ENCODE results near the gene CES2. TPM values are rescaled to one million over a fixed set of nuclear protein-coding genes. Genes with fewer than 3 reads are reported as not detected.

CES2 gene, protein sequence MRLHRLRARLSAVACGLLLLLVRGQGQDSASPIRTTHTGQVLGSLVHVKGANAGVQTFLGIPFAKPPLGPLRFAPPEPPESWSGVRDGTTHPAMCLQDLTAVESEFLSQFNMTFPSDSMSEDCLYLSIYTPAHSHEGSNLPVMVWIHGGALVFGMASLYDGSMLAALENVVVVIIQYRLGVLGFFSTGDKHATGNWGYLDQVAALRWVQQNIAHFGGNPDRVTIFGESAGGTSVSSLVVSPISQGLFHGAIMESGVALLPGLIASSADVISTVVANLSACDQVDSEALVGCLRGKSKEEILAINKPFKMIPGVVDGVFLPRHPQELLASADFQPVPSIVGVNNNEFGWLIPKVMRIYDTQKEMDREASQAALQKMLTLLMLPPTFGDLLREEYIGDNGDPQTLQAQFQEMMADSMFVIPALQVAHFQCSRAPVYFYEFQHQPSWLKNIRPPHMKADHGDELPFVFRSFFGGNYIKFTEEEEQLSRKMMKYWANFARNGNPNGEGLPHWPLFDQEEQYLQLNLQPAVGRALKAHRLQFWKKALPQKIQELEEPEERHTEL
- total RNA-seq: 33.0 TPM

DNA sequence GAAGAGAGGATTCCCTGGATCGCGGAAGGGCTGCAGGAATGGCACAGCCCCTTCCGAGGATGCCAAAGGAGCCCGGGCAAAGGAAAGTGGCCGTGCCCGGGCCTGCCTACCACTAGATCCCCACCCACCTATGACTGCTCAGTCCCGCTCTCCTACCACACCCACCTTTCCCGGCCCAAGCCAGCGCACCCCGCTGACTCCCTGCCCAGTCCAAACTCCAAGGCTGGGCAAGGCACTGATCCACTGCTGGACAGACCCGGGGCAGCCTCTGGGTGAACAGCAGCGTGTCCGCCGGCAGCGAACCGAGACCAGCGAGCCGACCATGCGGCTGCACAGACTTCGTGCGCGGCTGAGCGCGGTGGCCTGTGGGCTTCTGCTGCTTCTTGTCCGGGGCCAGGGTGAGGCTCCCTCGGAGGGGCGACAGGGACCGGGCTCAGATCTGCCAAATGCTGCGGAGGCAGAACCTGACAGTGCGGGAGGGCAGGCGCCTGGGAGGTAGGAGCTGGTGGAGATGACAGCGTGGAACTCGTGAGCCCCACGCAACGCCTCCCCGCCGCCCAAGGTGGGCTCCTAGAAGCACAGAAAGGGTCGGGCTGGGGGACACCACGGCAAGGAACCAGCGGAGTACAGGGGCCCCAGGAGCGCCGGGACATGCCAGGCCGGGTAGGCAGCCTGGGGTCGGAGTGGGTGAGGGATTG, at the start of gene CES2:
CES2 (plus strand) TSS at position 203 of the 698 bp plus-strand sequence; CDS start at position 323, 120 bp downstream.

DNA sequence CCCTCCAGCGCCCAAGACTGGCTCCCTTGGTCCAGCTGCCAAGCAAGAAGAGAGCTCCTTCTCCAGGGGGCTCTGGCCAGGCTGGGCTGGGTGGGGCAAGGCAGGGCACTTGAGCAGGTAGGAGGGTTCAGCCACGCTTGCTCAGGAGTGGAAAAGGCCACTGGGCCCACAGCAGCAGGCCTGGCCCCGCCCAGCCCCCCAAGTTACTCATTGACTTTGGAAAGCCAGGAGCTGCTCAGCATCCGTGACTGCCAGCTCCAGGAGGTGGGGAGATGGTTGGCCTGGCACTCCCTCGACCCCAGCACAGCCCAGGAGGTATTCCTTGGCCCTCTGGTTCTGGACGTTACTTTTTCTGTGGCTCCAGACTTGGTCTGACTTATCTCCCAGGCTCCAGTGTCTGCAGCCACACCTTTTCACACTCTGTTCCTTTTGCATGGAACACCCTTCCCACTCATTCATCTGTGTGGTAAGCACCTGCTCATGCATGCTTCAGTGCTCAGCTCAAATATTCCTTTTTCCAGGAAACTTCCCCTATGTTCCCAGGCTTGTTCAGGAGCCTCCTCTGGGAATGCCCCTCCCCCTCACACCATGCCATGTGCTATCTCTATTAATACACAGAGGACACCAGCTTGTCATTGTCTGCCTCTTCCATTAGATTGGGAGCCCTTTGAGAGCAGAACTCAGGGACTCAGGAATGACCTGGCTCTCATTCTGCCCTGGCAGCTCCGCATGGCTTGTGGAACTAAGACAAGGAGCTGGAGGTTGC, 16.3 kb upstream of the CES2 start, which contains the start of gene CDH16:
CDH16 (minus strand) TSS at position 83 of the 766 bp plus-strand sequence. CDS start 820 bp downstream, outside the sequence.

DNA sequence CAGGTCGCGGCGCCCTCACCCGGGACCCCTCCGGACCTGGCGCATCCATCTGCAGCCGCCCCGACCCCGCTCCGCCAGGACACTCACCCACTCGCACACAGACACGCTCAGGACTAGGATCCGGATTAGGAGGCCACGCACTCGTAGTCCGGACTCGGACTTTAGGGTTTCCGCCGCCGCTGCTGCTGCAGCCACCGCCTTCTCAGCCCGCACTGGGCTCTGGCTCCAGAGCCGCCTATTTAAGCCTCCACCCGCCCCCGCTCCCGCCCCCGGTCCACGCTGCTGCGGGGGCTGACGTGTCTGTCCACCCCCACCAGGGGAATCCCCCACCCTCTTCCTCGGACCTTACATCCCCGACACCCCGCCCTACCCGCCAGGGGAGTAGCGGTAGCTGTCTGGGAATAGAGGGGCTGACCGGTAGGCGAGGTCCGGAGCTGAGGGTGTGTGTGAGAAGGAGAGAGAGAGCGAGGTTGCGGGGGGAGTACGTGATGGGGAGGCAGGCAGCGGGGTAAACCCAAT, 9.9 kb upstream of the CES2 start, which contains the start of gene RRAD:
RRAD (minus strand) TSS at position 214 of the 519 bp plus-strand sequence. CDS start 356 bp downstream, outside the sequence.

DNA sequence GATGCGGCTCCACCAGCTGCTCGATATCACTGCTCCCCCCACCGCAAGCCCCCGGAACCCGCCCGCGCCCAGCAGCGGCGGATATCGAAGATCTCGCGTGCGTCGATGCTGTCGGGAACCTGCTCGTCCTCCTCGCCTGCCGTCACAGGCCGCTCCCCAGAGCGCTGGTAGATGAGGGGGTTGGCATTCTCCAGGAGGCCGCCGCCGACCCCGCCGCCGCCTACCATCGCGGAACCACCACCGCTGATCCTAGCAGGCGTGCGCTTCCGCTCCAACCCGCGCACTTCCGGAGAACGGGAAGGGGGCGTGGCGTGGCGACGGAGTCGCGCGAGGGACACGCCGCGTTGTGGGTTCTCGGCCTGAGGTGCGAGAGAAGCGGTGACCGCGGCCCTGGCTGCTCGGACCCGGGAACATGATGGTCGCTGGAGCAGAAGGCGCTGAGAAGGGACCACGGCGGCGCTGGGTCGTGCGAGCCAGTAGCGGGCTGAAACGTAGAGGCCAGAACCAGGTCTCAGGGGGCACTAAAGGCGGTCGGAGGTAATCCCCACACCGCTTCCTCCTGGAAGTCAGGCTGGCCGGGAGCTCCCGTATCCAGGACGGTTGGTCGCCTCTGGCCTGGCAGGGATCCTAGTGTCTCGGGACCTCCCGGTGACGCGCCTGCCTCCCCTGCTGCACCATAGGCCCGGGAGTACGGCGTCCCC, 1.0 kb upstream of the CES2 start, which contains the start of gene CIAO2B:
CIAO2B (minus strand) TSS at position 265 of the 701 bp plus-strand sequence; CDS start at position 227, 38 bp downstream.

DNA sequence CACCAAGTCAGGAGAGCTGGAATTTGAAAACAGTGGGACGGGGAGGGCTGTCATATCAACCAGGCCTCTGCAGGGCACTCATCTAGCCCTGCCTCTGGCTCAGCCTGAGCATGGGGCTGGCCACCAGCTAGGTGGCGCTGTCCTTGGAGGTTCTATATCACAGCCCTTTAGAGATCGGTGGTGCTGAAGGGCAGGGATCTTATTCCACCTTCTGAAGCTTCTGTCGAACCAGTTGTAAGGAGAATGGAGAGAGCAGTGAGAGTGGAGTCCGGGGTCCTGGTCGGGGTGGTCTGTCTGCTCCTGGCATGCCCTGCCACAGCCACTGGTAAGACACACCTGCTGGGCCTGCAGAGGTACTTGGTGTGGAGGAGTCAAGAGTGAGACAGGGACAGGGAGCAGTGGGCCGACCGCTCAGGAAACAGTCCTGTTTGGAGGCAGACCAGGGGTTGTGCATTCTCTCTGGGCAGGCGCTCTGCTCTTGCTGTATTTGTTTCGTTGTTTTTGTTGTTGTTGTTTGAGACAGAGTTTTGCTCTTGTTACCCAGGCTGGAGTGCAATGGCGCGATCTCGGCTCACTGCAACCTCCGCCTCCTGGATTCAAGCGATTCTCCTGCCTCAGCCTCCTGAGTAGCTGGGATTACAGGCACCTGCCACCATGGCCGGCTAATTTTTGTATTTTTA, 25.9 kb downstream of the CES2 start, which contains the start of gene CES3:
CES3 (plus strand) TSS at position 202 of the 680 bp plus-strand sequence; CDS start at position 244, 42 bp downstream.

DNA sequence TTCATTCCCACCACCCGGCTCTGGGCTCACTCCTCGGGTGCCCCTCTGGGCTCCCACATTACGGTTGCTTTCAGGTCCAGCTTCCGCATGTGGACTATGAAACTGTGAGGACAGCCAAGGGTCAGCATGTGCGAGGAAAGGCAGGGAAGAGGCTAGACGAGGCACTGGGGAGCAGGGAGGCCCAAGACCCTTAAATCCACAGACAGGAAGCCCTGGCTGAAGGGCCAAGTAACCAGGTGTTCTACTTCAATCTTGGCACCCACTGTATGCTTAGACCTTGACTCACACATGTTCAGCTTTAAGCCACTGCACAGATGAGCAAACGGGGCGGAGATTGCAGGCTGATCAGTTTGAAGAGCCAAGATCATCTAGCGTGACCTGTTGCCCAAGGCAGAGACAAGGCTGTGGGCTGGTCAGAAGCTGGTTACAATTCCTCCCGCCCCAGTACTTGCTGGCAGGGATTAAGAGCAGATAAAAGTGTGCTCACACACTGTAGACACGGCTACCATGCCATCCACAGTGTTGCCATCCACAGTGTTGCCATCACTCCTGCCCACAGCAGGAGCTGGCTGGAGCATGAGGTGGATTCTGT, 53.0 kb downstream of the CES2 start, which contains the start of gene CES4A:
CES4A (plus strand) TSS at position 393 of the 592 bp plus-strand sequence; CDS start at position 577, 184 bp downstream.

Other genes with a start within 250 kb of the CES2 start
- 88.8 TPM for gene CMTM4, start 238.8 kb upstream of the CES2 start, total RNA-seq
- gene DYNC1LI2, start 183.9 kb upstream of the CES2 start, total RNA-seq: 223 TPM
- gene TERB1, start 133.9 kb upstream of the CES2 start, total RNA-seq: 0.23 TPM
- 104 TPM for gene NAE1, start 104.5 kb upstream of the CES2 start, total RNA-seq
- not detected for gene CA7, start 91.1 kb upstream of the CES2 start, total RNA-seq
- gene PDP2, start 55.0 kb upstream of the CES2 start, total RNA-seq: 12.2 TPM
- not detected for gene CDH16, start 16.6 kb upstream of the CES2 start, total RNA-seq
- 1.8 TPM for gene RRAD, start 10.0 kb upstream of the CES2 start, total RNA-seq
- 81.2 TPM for gene CIAO2B, start 1.1 kb upstream of the CES2 start, total RNA-seq
- under 0.01 TPM for gene CES3, start 25.8 kb downstream of the CES2 start, total RNA-seq
- gene CES4A, start 53.1 kb downstream of the CES2 start, total RNA-seq: 9.2 TPM
- 38.1 TPM for gene CBFB, start 93.6 kb downstream of the CES2 start, total RNA-seq
- 21.7 TPM for gene PHAF1, start 174.4 kb downstream of the CES2 start, total RNA-seq
- gene B3GNT9, start 215.5 kb downstream of the CES2 start, total RNA-seq: 1.8 TPM
- gene TRADD, start 224.4 kb downstream of the CES2 start, total RNA-seq: 1.6 TPM
- gene FBXL8, start 224.4 kb downstream of the CES2 start, total RNA-seq: 1.4 TPM
- gene HSF4, start 229.2 kb downstream of the CES2 start, total RNA-seq: 14.3 TPM
- 9.2 TPM for gene NOL3, start 235.0 kb downstream of the CES2 start, total RNA-seq
- 58.8 TPM for gene MATCAP1, start 248.4 kb downstream of the CES2 start, total RNA-seq

Data from diencephalon (tissue), 1 donor.